BJ (cell line): Measurements from ENCODE around the gene TELO2. TPM values are rescaled to one million over a fixed set of nuclear protein-coding genes. Genes with fewer than 3 reads are reported as not detected.

Source experiments
- CTCF ChIA-PET: fragments of 350-600 bp; formaldehyde crosslinking; extraction: SDS; loops from one replicate; lab custom pipeline; 2021; ENCODE audit warnings: antibody characterized with exemption, inconsistent platforms; lab: Yijun Ruan, JAX
- POLR2A ChIA-PET: fragments of 300-600 bp; sonication (Branson Sonifier 250); formaldehyde crosslinking; extraction: SDS; loops from one replicate; lab custom pipeline; 2021; ENCODE audit warnings: antibody characterized with exemption; lab: Charles Lee
- DNase-seq: peaks from one replicate; pipeline ENCODE4 v3.0.0-alpha.2; 2011; ENCODE audit warnings: low read depth
- H3K27me3 ChIP-seq: 2 replicates; pipeline ENCODE4 v1.6.0; 2011; ENCODE audit warnings: low read length; ENCODE audit not compliant: control insufficient read depth, insufficient read depth
- H3K36me3 ChIP-seq: 2 replicates; pipeline ENCODE4 v1.5.1; 2011; ENCODE audit warnings: low read length; ENCODE audit not compliant: control insufficient read depth, insufficient read depth
- H3K4me3 ChIP-seq: 2 replicates; pipeline ENCODE4 v1.5.1; 2011; ENCODE audit warnings: low read depth, mild to moderate bottlenecking, control low read depth, low read length
- CTCF ChIP-seq: IDR thresholded peaks from 2 replicates; pipeline ENCODE4 v1.5.1; 2011; ENCODE audit warnings: low read depth, mild to moderate bottlenecking, control low read depth, inconsistent platforms, low read length, moderate library complexity; ENCODE audit not compliant: insufficient read depth
- polyA plus RNA-seq: library from polyadenylated mRNA; depleted of rRNA; stranded (reverse); fragments of >200 nt; gene quantifications from 2 replicates; pipeline ENCODE4 v1.2.3, GENCODE V29; 2011

Gene TELO2
- polyA plus RNA-seq, 1 experiment = 15.9 TPM

GRCh38 chr16:1505912-1506311 lies 12.8 kb downstream of the TELO2 start:
- no peak for TF ChIP-seq CTCF
- no peak for DNase-seq

GRCh38 chr16:1506494-1507213 lies 13.5 kb downstream of the TELO2 start:
- no peak for DNase-seq
- POLR2A ChIA-PET = no interaction called here
- no peak overlapping the region for H3K4me3 ChIP-seq
- no peak for TF ChIP-seq CTCF
- H3K36me3 ChIP-seq = peaks cover 21% of the 10 kb centered on the region
- no peaks in the 10 kb centered on the region for H3K27me3 ChIP-seq
- CTCF ChIA-PET = no interaction called here

More at GRCh38 chr16:1505912-1506311, 12.8 kb downstream of the TELO2 start:
- H3K27me3 ChIP-seq = no peaks in the 10 kb centered on the region
- H3K4me3 ChIP-seq = no peak overlapping the region
- ChIA-PET CTCF (no interaction called here), POLR2A (no interaction called here)
- H3K36me3 ChIP-seq = peaks cover 27% of the 10 kb centered on the region

- POLR2A ChIA-PET = no interaction called here
- DNase-seq = no peak
- H3K36me3 ChIP-seq = peaks cover 8% of the 10 kb centered on the region
- TF ChIP-seq CTCF = no peak
- no peak overlapping the region for H3K4me3 ChIP-seq
- H3K27me3 ChIP-seq = no peaks in the 10 kb centered on the region
- CTCF ChIA-PET = no interaction called here
Measured at GRCh38 chr16:1508494-1509187, 15.5 kb downstream of the TELO2 start.

- Histone ChIP-seq H3K36me3 (peaks cover 8% of the 10 kb centered on the region), H3K4me3 (no peak overlapping the region), H3K27me3 (no peaks in the 10 kb centered on the region)
- ChIA-PET POLR2A (no interaction called here), CTCF (no interaction called here)
- no peak for TF ChIP-seq CTCF
- DNase-seq = no peak
Measured at GRCh38 chr16:1509307-1510221, 16.4 kb downstream of the TELO2 start.

GRCh38 chr16:1510272-1510671 lies 17.1 kb downstream of the TELO2 start:
- CTCF ChIA-PET = interaction anchor here (1.3 kb wide), 1 partner anchor 9 kb away, joined by 4 read pairs; no protein-coding TSS in a partner anchor
- no peak for DNase-seq

More at GRCh38 chr16:1510272-1510671, 17.1 kb downstream of the TELO2 start:
- Histone ChIP-seq H3K27me3 (no peaks in the 10 kb centered on the region), H3K4me3 (no peak overlapping the region), H3K36me3 (peaks cover 8% of the 10 kb centered on the region)
- POLR2A ChIA-PET = no interaction called here
- TF ChIP-seq CTCF = no peak
